GM10248 (cell line): ENCODE data around the gene MAP3K14.

ENCODE experiments used
- CTCF ChIA-PET: fragments of 300-600 bp; sonication (Branson Sonifier 250); formaldehyde crosslinking; extraction: SDS; loops from one replicate; lab custom pipeline; 2021; ENCODE audit warnings: antibody characterized with exemption; lab: Yijun Ruan, JAX
- POLR2A ChIA-PET: fragments of 350-650 bp; sonication (Branson Sonifier 250); formaldehyde crosslinking; extraction: SDS; loops from one replicate; lab custom pipeline; 2020; ENCODE audit warnings: antibody characterized with exemption; lab: Yijun Ruan, JAX
- DNase-seq: peaks from one replicate; pipeline ENCODE4 v3.0.0; 2012; ENCODE audit errors: extremely low spot score
- TF ChIP-seq, protein P1 (sequence below): IDR thresholded peaks from 2 replicates; pipeline ENCODE4 v1.5.1; 2012; ENCODE audit warnings: mild to moderate bottlenecking, low read depth; ENCODE audit errors: extremely low read depth, missing control alignments, control extremely low read depth

Gene MAP3K14

DNA sequence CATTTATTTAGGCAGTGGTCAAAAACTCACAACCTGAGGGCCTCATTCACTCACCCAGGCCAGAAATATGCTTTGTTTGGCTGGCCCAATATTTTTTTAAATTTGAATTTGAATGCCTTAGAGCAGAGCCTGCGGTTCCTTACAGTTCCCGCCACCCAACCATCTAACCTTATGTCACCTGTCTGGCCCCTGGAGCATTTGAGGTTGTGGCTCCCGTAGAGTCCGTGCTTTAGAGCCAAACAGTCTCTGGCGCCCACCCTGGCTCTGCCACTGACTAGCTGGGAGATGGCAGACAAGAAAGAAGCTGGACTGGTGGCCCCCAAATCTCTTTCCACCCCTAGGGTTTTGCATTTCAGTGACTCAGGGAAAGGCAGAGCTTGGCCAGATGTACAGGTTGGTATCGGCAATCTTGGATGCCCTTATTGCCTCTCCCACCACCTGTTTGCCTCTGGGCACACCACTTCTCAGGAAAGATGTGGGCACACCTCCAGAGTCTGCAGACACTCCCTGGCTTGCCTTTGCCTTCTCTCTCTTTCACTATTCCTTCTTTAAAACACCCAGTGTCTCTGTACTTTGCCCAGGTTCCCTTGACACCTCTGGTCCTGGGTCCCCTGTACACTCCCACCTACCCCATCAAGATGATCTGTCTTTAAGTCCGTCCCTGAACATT, 1.9 kb upstream of the MAP3K14 start:
- DNase-seq = no peak
- POLR2A ChIA-PET = no interaction called here
- TF ChIP-seq, protein P1, sequence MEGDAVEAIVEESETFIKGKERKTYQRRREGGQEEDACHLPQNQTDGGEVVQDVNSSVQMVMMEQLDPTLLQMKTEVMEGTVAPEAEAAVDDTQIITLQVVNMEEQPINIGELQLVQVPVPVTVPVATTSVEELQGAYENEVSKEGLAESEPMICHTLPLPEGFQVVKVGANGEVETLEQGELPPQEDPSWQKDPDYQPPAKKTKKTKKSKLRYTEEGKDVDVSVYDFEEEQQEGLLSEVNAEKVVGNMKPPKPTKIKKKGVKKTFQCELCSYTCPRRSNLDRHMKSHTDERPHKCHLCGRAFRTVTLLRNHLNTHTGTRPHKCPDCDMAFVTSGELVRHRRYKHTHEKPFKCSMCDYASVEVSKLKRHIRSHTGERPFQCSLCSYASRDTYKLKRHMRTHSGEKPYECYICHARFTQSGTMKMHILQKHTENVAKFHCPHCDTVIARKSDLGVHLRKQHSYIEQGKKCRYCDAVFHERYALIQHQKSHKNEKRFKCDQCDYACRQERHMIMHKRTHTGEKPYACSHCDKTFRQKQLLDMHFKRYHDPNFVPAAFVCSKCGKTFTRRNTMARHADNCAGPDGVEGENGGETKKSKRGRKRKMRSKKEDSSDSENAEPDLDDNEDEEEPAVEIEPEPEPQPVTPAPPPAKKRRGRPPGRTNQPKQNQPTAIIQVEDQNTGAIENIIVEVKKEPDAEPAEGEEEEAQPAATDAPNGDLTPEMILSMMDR = no peak
- CTCF ChIA-PET = interaction anchor here (1.2 to 6.1 kb wide), 5 partner anchors 15 to 183 kb away, joined by 3 to 40 read pairs (median 4); partner anchors contain the start of gene ACBD4

DNA sequence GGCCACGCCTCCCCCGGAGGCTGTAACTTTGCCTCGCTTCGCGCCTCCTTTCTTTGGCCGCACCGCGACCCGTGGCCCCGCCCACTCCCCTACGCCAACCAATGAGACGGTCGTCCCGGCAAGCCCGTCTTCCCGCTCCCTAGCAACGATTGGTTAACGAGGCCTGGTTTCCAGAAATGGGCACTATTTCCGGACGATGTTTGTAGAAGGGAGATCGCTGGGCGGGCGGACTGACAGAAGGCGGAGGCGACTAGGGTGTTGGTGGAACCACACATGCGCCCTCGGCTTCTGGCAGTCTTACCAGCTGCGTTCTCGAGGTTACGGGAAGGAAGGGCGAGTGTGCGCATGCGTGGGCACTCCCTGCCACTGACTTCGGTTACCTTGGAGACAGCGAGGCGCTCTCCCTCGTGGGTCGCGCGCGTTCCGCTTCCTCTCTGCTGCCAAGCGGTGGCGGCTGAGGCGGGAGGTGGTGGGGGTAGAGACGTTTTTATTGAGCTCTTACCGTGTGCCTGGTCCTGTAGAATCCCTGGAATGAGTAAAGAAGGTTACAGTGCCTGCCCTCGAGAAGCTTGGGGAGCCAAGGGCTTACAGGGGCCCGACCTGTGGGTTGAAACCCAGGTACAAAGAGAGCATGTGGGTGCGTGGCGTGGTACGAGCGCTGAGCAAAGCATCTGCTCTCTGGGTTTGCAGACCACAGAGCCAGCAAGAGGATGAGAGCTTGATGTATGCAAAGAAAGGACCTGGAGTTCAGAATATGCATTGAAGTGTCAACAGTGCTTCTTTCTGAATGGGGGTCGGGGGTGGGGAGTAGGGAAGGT, 500 bp upstream of the MAP3K14 start:
- ChIA-PET POLR2A (interaction anchor here (0.6 to 1.8 kb wide), 8 partner anchors 8 to 876 kb away, joined by 3 to 10 read pairs (median 4); partner anchors contain the start of genes HEXIM1 and KANSL1), CTCF (interaction anchor here (0.7 to 6.1 kb wide), 17 partner anchors 9 to 182 kb away, joined by 3 to 40 read pairs (median 7); partner anchors contain the start of gene ACBD4)
- DNase-seq = peak; percentile 98
- TF ChIP-seq, protein P1 = no peak

DNA sequence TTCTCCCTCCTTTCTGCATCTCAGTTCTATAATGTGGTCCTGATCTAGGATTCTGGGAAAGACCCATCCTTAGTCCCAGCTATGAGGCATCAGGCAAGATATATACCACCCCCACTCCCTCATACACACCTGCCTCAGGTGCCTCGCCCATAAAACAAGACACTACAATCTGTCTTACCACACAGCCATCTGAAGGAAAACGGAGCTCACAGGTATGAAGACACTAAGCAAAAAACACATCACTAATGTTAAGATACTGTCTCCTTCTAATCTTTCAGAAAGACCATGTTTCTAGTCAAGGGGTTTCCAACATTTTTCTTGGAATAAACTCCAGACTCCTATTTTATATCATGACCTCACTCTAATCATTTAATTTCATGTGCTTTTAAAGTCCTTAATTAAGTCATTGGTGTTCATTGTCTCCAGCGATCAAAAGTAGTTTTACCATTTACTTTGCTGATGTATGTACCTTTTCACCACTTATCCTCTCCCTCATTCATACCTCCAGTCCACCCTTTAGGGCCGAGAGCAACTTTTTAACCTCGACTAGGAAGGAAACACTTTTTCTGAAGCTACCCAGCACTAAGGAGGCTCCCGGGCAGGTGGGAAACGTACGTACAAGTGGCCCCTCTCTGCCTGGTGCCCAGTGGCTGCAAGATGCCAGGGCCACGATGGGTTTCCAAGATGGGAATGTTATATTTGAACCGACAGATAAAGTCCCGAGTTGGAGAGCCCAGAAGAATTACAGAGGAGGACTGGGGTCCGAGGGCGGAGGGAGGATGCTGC, 979 bp downstream of the MAP3K14 start:
- ChIA-PET POLR2A (interaction anchor here (1.0 to 1.8 kb wide), 4 partner anchors 9 to 167 kb away, joined by 3 to 5 read pairs (median 4); partner anchors contain the start of gene HEXIM1), CTCF (interaction anchor here (0.6 to 6.1 kb wide), 10 partner anchors 10 to 117 kb away, joined by 3 to 40 read pairs (median 8); no protein-coding TSS in a partner anchor)
- no peak for DNase-seq
- TF ChIP-seq, protein P1 = no peak

DNA sequence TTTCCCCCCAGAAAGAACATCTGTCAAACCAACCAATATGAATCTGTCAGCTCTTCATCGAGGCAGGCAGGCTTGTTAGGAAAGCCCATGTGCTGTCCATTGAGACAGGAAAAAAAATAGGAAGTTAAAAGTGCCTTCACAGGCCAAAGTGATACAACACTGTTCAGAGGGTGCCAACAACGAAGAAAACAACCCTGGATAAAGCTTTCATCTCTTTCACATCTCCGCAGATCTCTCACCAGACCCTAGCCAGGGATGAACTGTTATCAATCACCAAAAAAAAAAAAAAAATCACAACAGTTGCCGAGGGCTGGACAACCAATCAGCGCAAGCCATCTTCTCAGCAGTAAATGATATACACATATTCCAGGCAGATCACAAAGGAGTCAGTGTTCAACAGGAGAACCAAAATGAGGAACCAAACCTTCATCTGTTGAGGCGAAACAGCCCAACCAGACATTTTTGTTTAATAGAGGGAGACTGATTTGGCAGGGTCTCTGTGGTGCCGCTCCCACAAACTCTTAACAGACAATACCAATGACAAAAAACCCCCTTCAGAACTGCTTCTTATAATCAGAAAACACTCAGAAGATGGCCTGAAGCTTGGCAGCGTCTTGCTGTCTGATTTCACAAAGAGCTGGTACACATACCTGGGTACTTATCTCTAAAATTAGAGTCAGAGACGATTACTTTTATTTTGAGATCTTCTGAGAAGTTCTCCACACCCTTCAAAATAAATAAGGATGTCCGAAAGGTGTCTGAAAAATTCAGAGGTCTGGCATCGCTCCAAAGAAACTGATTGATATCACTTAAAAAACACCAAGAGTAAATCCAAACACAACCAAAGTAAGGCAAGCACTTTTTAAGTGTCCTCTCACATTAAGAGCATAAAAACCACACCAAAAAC, 1.8 kb downstream of the MAP3K14 start:
- ChIA-PET POLR2A (interaction anchor here (1.6 kb wide), 1 partner anchor 19 kb away, joined by 5 read pairs; no protein-coding TSS in a partner anchor), CTCF (interaction anchor here (1.0 to 6.1 kb wide), 7 partner anchors 13 to 180 kb away, joined by 3 to 33 read pairs (median 8); partner anchors contain the start of gene ACBD4)
- no peak for DNase-seq
- TF ChIP-seq, protein P1 = no peak

DNA sequence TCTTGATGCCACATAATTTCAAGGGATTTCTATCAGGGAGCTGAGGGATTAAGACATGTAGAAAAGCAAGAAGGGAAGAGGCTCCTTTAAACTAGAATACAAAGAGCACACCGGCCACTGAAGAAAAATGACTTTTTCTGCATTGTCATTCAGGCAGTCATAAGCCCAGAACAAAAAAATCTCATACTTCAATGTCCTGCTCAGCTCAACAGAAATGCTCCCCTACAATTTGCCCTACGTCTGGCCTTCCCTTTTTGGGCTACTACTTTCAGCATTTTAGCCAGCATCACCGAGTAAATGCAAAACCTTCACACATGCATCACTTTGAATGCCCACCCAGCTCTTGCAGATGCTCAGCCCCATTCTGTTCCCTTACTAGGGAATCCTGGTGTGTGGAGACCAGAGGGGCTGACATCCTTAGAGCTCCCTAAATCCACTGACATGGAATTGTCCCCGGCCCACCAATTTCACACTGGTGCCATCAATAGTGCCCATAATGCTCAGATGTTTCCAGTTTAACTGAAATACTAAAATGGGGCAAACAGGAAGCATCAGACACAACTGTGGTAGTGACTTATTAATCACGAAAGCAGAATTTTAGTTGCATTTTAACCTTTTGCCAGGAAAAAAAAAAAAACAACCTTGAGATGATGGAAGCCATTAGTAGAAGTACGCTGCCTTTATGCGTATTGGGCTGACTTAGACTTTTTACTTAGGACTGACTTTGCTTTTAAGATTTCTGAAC, 2.7 kb downstream of the MAP3K14 start:
- TF ChIP-seq, protein P1 = no peak
- ChIA-PET CTCF (interaction anchor here (0.7 to 6.1 kb wide), 7 partner anchors 8 to 179 kb away, joined by 3 to 33 read pairs (median 3); partner anchors contain the start of gene ACBD4), POLR2A (interaction anchor here (0.6 to 0.7 kb wide), 2 partner anchors 36 to 164 kb away, joined by 3 read pairs; no protein-coding TSS in a partner anchor)
- no peak for DNase-seq
